HepG2 (cell line): ENCODE measurements around the gene SLC13A3. TPM values are rescaled to one million over a fixed set of nuclear protein-coding genes. Genes with fewer than 3 reads are reported as not detected.

Source experiments
- AGO1 ChIP-seq: fragments of 200-400 bp; formaldehyde crosslinking; IDR thresholded peaks from 2 replicates; pipeline ENCODE4 v1.6.1; 2017; ENCODE audit warnings: mild to moderate bottlenecking, low read depth, low read length, moderate library complexity; ENCODE audit not compliant: poor library complexity, severe bottlenecking
- HNRNPH1 ChIP-seq: fragments of 200-400 bp; formaldehyde crosslinking; optimal IDR thresholded peaks from 2 replicates; pipeline ENCODE3; 2017; ENCODE audit warnings: mild to moderate bottlenecking, low read depth, low read length
- KDM4B ChIP-seq: sonication (generic); formaldehyde crosslinking; IDR thresholded peaks from 2 replicates; pipeline ENCODE4 v1.4.0; 2020; ENCODE audit warnings: missing genetic modification reagents
- NFIC ChIP-seq: IDR thresholded peaks from 2 replicates; pipeline ENCODE4 v1.6.1; 2012; ENCODE audit warnings: mild to moderate bottlenecking, low read length, inconsistent platforms
- PLSCR1 ChIP-seq: sonication (generic); formaldehyde crosslinking; IDR thresholded peaks from 2 replicates; pipeline ENCODE4 v1.5.0; 2020; ENCODE audit warnings: missing genetic modification reagents, mild to moderate bottlenecking, borderline replicate concordance
- RBM39 ChIP-seq: fragments of 200-400 bp; formaldehyde crosslinking; IDR thresholded peaks from one replicate; pipeline ENCODE4 v1.6.1; 2018; ENCODE audit warnings: antibody characterized with exemption, mild to moderate bottlenecking, low read depth, low read length; ENCODE audit not compliant: poor library complexity, severe bottlenecking
- SMARCC2 ChIP-seq: fragments of 450-650 bp; IDR thresholded peaks from 2 replicates; pipeline ENCODE4 v1.6.1; 2017; ENCODE audit warnings: antibody characterized with exemption, mild to moderate bottlenecking
- SRSF4 ChIP-seq: fragments of 200-400 bp; formaldehyde crosslinking; IDR thresholded peaks from one replicate; pipeline ENCODE4 v1.6.1; 2018; ENCODE audit warnings: mild to moderate bottlenecking, low read depth, low read length, moderate library complexity; ENCODE audit not compliant: poor library complexity, severe bottlenecking
- ZNF263 ChIP-seq: sonication (generic); formaldehyde crosslinking; IDR thresholded peaks from 2 replicates; pipeline ENCODE4 v1.4.0; 2020; ENCODE audit warnings: missing genetic modification reagents
- ZNF503 ChIP-seq: sonication (generic); formaldehyde crosslinking; IDR thresholded peaks from 2 replicates; pipeline ENCODE4 v1.4.0; 2020; ENCODE audit warnings: missing genetic modification reagents
- polyA plus RNA-seq, 8 experiments: library from polyadenylated mRNA; depleted of rRNA in 3 of 8; stranded (reverse) in 7 of 8; unstranded in 1 of 8; fragments of >200 nt; fragmentation: Illumina TruSeq in 4 of 8; extraction: Trizol in 4 of 8; gene quantifications; 2 replicates each; pipeline versions ENCODE4 v1.2.1 to v1.2.3, GENCODE V29; 2011 to 2016; ENCODE audit warnings: low read depth in 4 of 8, missing spikeins in 1 of 8, mixed read lengths in 1 of 8; ENCODE audit not compliant: insufficient read depth in 1 of 8
- total RNA-seq, 5 experiments: library from RNA; depleted of rRNA; stranded (reverse); fragments of >200 nt; fragmentation: Illumina TruSeq; extraction: Trizol; gene quantifications; 2 replicates each; pipeline ENCODE4 v1.2.3, GENCODE V29; 2016; ENCODE audit warnings: low read depth in 1 of 5
- TF ChIP-seq, protein P1 (sequence below): sonication (generic); formaldehyde crosslinking; IDR thresholded peaks from 2 replicates; pipeline ENCODE4 v1.5.0; 2020; ENCODE audit warnings: mild to moderate bottlenecking, missing genetic modification reagents, moderate library complexity
- TF ChIP-seq, protein P2 (sequence below): sonication (generic); formaldehyde crosslinking; IDR thresholded peaks from 2 replicates; pipeline ENCODE4 v1.5.0; 2020; ENCODE audit warnings: mild to moderate bottlenecking, missing genetic modification reagents, borderline replicate concordance
- TF ChIP-seq, protein P3 (sequence below): sonication (generic); formaldehyde crosslinking; IDR thresholded peaks from 2 replicates; pipeline ENCODE4 v1.5.1; 2020; ENCODE audit warnings: mild to moderate bottlenecking, missing genetic modification reagents, moderate library complexity
- TF ChIP-seq, protein P4 (sequence below): IDR thresholded peaks from 2 replicates; pipeline ENCODE4 v1.6.1; 2016; ENCODE audit warnings: low read depth

The SLC13A3 gene
- total and polyA plus RNA-seq, 2 of the 13 experiments (the other 11 are each of a cell fraction or from before 2014, with no cell fraction given), result 66.5 to 76.0 TPM

DNA sequence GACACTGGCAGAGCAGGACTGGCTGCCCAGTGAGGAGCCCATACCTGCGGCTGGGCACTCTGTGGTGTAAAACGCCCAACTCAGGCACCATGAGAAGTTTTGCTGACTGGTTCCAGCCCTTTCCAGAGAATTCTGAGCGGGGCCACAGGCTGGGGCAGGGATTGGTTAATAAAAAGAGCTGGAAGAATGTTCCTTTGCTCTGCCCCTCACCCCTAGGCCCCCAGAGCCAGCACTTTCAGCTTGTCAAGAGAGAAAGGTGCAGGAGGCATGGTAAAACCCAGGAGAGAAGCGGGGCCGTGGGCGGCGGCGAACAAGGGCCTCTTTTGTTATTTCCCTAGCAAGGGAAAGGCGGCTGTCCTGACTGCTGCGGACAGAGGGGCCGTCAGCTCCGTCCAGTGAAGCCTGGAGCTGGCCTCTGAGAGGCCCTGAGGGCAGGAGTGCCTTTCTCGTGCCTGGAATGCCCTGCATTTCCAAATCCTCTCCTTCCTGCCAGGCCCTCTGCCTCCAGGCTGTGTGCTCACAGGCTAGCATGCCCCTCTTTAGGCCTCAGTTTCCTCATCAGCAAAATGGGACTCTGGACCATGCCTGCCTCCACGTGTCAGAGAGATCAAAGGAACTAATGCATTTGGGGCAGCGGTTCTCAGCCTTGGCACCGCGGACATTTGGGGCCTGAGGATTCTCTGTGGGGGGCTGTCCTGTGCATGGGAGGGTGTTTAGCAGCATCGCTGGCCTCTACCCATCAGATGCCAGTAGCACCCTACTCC lies 12.9 kb downstream of the SLC13A3 start (continued):
- TF ChIP-seq, protein P1, sequence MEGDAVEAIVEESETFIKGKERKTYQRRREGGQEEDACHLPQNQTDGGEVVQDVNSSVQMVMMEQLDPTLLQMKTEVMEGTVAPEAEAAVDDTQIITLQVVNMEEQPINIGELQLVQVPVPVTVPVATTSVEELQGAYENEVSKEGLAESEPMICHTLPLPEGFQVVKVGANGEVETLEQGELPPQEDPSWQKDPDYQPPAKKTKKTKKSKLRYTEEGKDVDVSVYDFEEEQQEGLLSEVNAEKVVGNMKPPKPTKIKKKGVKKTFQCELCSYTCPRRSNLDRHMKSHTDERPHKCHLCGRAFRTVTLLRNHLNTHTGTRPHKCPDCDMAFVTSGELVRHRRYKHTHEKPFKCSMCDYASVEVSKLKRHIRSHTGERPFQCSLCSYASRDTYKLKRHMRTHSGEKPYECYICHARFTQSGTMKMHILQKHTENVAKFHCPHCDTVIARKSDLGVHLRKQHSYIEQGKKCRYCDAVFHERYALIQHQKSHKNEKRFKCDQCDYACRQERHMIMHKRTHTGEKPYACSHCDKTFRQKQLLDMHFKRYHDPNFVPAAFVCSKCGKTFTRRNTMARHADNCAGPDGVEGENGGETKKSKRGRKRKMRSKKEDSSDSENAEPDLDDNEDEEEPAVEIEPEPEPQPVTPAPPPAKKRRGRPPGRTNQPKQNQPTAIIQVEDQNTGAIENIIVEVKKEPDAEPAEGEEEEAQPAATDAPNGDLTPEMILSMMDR, result peak; percentile 23; the same call in 1 of the 2 replicates
- TF ChIP-seq RBM39, result peak; percentile 97
- TF ChIP-seq, protein P2, sequence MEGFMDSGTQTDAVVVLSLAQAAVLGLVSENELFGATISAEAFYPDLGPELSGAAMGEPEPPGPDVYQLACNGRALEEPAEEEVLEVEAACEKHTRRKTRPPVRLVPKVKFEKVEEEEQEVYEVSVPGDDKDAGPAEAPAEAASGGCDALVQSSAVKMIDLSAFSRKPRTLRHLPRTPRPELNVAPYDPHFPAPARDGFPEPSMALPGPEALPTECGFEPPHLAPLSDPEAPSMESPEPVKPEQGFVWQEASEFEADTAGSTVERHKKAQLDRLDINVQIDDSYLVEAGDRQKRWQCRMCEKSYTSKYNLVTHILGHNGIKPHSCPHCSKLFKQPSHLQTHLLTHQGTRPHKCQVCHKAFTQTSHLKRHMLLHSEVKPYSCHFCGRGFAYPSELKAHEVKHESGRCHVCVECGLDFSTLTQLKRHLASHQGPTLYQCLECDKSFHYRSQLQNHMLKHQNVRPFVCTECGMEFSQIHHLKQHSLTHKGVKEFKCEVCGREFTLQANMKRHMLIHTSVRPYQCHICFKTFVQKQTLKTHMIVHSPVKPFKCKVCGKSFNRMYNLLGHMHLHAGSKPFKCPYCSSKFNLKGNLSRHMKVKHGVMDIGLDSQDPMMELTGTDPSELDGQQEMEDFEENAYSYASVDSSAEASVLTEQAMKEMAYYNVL (CRISPR knock-in tag), result peak; percentile 53; the same call in 1 of the 2 replicates
- peak; percentile 82 for TF ChIP-seq AGO1
- no peak; the same call in 1 of the 2 replicates for TF ChIP-seq KDM4B (CRISPR knock-in tag)
- no peak for TF ChIP-seq HNRNPH1
- peak; percentile 49; the same call in 1 of the 2 replicates for TF ChIP-seq ZNF263 (CRISPR knock-in tag)
- TF ChIP-seq PLSCR1 (CRISPR knock-in tag), result no peak
- TF ChIP-seq SRSF4, result no peak
- no peak for TF ChIP-seq SMARCC2
- TF ChIP-seq ZNF503, result peak; percentile 74; the same call in 1 of the 2 replicates
- TF ChIP-seq, protein P3, sequence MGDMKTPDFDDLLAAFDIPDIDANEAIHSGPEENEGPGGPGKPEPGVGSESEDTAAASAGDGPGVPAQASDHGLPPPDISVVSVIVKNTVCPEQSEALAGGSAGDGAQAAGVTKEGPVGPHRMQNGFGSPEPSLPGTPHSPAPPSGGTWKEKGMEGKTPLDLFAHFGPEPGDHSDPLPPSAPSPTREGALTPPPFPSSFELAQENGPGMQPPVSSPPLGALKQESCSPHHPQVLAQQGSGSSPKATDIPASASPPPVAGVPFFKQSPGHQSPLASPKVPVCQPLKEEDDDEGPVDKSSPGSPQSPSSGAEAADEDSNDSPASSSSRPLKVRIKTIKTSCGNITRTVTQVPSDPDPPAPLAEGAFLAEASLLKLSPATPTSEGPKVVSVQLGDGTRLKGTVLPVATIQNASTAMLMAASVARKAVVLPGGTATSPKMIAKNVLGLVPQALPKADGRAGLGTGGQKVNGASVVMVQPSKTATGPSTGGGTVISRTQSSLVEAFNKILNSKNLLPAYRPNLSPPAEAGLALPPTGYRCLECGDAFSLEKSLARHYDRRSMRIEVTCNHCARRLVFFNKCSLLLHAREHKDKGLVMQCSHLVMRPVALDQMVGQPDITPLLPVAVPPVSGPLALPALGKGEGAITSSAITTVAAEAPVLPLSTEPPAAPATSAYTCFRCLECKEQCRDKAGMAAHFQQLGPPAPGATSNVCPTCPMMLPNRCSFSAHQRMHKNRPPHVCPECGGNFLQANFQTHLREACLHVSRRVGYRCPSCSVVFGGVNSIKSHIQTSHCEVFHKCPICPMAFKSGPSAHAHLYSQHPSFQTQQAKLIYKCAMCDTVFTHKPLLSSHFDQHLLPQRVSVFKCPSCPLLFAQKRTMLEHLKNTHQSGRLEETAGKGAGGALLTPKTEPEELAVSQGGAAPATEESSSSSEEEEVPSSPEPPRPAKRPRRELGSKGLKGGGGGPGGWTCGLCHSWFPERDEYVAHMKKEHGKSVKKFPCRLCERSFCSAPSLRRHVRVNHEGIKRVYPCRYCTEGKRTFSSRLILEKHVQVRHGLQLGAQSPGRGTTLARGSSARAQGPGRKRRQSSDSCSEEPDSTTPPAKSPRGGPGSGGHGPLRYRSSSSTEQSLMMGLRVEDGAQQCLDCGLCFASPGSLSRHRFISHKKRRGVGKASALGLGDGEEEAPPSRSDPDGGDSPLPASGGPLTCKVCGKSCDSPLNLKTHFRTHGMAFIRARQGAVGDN (CRISPR knock-in tag), result peak; percentile 98
- no peak for TF ChIP-seq NFIC
- TF ChIP-seq, protein P4, sequence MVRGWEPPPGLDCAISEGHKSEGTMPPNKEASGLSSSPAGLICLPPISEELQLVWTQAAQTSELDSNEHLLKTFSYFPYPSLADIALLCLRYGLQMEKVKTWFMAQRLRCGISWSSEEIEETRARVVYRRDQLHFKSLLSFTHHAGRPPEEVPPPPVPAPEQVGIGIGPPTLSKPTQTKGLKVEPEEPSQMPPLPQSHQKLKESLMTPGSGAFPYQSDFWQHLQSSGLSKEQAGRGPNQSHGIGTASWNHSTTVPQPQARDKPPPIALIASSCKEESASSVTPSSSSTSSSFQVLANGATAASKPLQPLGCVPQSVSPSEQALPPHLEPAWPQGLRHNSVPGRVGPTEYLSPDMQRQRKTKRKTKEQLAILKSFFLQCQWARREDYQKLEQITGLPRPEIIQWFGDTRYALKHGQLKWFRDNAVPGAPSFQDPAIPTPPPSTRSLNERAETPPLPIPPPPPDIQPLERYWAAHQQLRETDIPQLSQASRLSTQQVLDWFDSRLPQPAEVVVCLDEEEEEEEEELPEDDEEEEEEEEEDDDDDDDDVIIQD (CRISPR knock-in tag), result 0 out of 2 replicates have a peak, but pooled peaks have one; percentile 9
